ENCODE measurements around the gene MOSPD3.

Gene MOSPD3

GRCh38 chr7:100575746-100576383 is 36.5 kb upstream of the MOSPD3 start:
- DNase-seq = no peak

GRCh38 chr7:100576384-100576993 is 35.9 kb upstream of the MOSPD3 start:
- no peak for DNase-seq

GRCh38 chr7:100577103-100577502 is 35.2 kb upstream of the MOSPD3 start:
- no peak for DNase-seq

GRCh38 chr7:100577507-100577906 is 34.8 kb upstream of the MOSPD3 start:
- no peak for DNase-seq

GRCh38 chr7:100578246-100579183 is 33.8 kb upstream of the MOSPD3 start:
- no peak for DNase-seq

GRCh38 chr7:100580466-100581283 is 31.7 kb upstream of the MOSPD3 start:
- DNase-seq = no peak

GRCh38 chr7:100582041-100582579 is 30.2 kb upstream of the MOSPD3 start:
- DNase-seq = no peak

- DNase-seq = no peak
Observed at GRCh38 chr7:100582650-100583049, 29.7 kb upstream of the MOSPD3 start.

- DNase-seq = peak in 3 of 4 experiments; percentile 22 to 49 (median 49)
Observed at GRCh38 chr7:100583132-100584053, 28.9 kb upstream of the MOSPD3 start.

GRCh38 chr7:100584054-100584682 is 28.2 kb upstream of the MOSPD3 start:
- DNase-seq = no peak

- DNase-seq = no peak
Observed at GRCh38 chr7:100584683-100585510, 27.4 kb upstream of the MOSPD3 start.

GRCh38 chr7:100585511-100586265 is 26.7 kb upstream of the MOSPD3 start, which contains the start of gene LRCH4:
TSS of gene LRCH4 (minus strand) at chr7:100586129. CDS start at chr7:100586100, 29 bp downstream.
- DNase-seq = peak in 3 of 4 experiments; percentile 30 to 55 (median 45)

GRCh38 chr7:100586266-100587025 is 25.9 kb upstream of the MOSPD3 start, which contains the start of gene FBXO24:
TSS of gene FBXO24 (plus strand) at chr7:100586328. CDS start at chr7:100586626, 298 bp downstream.
- DNase-seq = peak; percentile 98 to 100 (median 98)

GRCh38 chr7:100588438-100588837 is 23.9 kb upstream of the MOSPD3 start:
- no peak for DNase-seq

GRCh38 chr7:100589341-100589947 is 22.9 kb upstream of the MOSPD3 start:
- DNase-seq = no peak

GRCh38 chr7:100590077-100590737 is 22.1 kb upstream of the MOSPD3 start:
- no peak for DNase-seq

GRCh38 chr7:100591596-100591995 is 20.7 kb upstream of the MOSPD3 start:
- no peak for DNase-seq
